Endothelial cell of umbilical vein (primary cell): ENCODE measurements around the gene VAV2. TPM values are rescaled to one million over a fixed set of nuclear protein-coding genes. Genes with fewer than 3 reads are reported as not detected.

Experiments
- BruUV-seq: library from RNA; stranded (reverse); fragments of 400-500 nt; replicated peaks from 2 replicates; lab custom pipeline; 2021; lab: Mats Ljungman, UMichigan
- CTCF ChIA-PET: fragments of 300-600, 350-600 bp; sonication (Branson Sonifier 250); formaldehyde crosslinking; loops from one replicate; lab custom pipeline; 2021; ENCODE audit warnings: antibody characterized with exemption, inconsistent platforms; lab: Charles Lee
- POLR2A ChIA-PET: fragments of 300-600, 350-600 bp; sonication (Branson Sonifier 250); formaldehyde crosslinking; loops from one replicate; lab custom pipeline; 2021; ENCODE audit warnings: antibody characterized with exemption, inconsistent platforms; lab: Charles Lee
- DNase-seq: peaks from one replicate; pipeline ENCODE4 v3.0.0-alpha.2; 2011; ENCODE audit warnings: low read depth, low spot score
- FAIRE-seq: peaks from 2 replicates; lab custom pipeline; 2011; peaks lifted over from hg19 to GRCh38; lab: Jason Lieb, UNC
- H2AFZ ChIP-seq: 2 replicates; pipeline ENCODE4 v1.6.0; 2012; ENCODE audit warnings: low read depth, low read length, control low read depth, inconsistent platforms
- H3K27ac ChIP-seq: 2 replicates; pipeline ENCODE4 v1.5.1; 2011; ENCODE audit warnings: low read depth, mild to moderate bottlenecking, control low read depth, low read length, moderate library complexity; ENCODE audit not compliant: insufficient read depth
- H3K27me3 ChIP-seq, 2 experiments: 2 replicates each; pipeline versions ENCODE4 v1.6.0 to v1.6.1; 2011; ENCODE audit warnings: low read length in 2 of 2, mixed read lengths in 1 of 2; ENCODE audit not compliant: control insufficient read depth in 2 of 2, insufficient read depth in 2 of 2
- H3K36me3 ChIP-seq, 2 experiments: 2 replicates in 1 of 2; 3 replicates in 1 of 2; pipeline ENCODE4 v1.5.1; 2011; ENCODE audit warnings: low read length in 2 of 2, mild to moderate bottlenecking in 1 of 2, moderate library complexity in 1 of 2; ENCODE audit not compliant: control insufficient read depth in 2 of 2, insufficient read depth in 2 of 2; ENCODE audit errors: extremely low read depth in 1 of 2
- H3K4me1 ChIP-seq: 3 replicates; pipeline ENCODE4 v1.5.1; 2011; ENCODE audit warnings: mild to moderate bottlenecking, low read length; ENCODE audit not compliant: control insufficient read depth, insufficient read depth; ENCODE audit errors: extremely low read depth
- H3K4me2 ChIP-seq: 2 replicates; pipeline ENCODE4 v1.6.1; 2011; ENCODE audit warnings: low read length, control low read depth, mixed read lengths; ENCODE audit not compliant: insufficient read depth
- H3K4me3 ChIP-seq, 3 experiments: fragments of 200-600 bp in 1 of 3; sonication (generic), shearing (Covaris generic) in 1 of 3; replicated peaks in 1 of 3; 2 replicates each; pipeline ENCODE4 v1.5.1; 2011 to 2016; ENCODE audit warnings: control low read depth in 3 of 3, low read length in 3 of 3, mild to moderate bottlenecking in 2 of 3, inconsistent platforms in 1 of 3, low read depth in 1 of 3, moderate library complexity in 1 of 3; ENCODE audit not compliant: insufficient read depth in 1 of 3
- H3K79me2 ChIP-seq: 2 replicates; pipeline ENCODE4 v1.6.0; 2012; ENCODE audit warnings: low read length, inconsistent platforms; ENCODE audit not compliant: control insufficient read depth, insufficient read depth
- H3K9ac ChIP-seq: replicated peaks from 2 replicates; pipeline ENCODE3; 2011; ENCODE audit warnings: low read length, control low read depth; ENCODE audit not compliant: insufficient read depth; ENCODE audit errors: extremely low read depth
- H3K9me1 ChIP-seq: replicated peaks from 3 replicates; pipeline ENCODE4 v1.6.0; 2011; ENCODE audit warnings: mild to moderate bottlenecking, low read length; ENCODE audit not compliant: control insufficient read depth, insufficient read depth; ENCODE audit errors: extremely low read depth
- H3K9me3 ChIP-seq: replicated peaks from 2 replicates; pipeline ENCODE4 v1.5.1; 2012; ENCODE audit warnings: low read length, inconsistent platforms; ENCODE audit not compliant: control insufficient read depth, insufficient read depth
- H4K20me1 ChIP-seq: replicated peaks from 2 replicates; pipeline ENCODE3; 2011; ENCODE audit warnings: mild to moderate bottlenecking, low read length; ENCODE audit not compliant: control insufficient read depth, insufficient read depth; ENCODE audit errors: extremely low read depth
- CTCF ChIP-seq, 2 donors: IDR thresholded peaks; 1 replicate in 1 of 2; 2 replicates in 1 of 2; pipeline ENCODE4 v1.5.1; 2011; ENCODE audit warnings: low read length in 2 of 2, mild to moderate bottlenecking in 2 of 2, moderate library complexity in 2 of 2, control low read depth in 1 of 2, inconsistent platforms in 1 of 2, low read depth in 1 of 2; ENCODE audit not compliant: insufficient read depth in 1 of 2; ENCODE audit errors: extremely low read depth in 1 of 2
- EZH2 ChIP-seq: IDR thresholded peaks from 2 replicates; pipeline ENCODE4 v1.6.1; 2012; ENCODE audit warnings: borderline replicate concordance, low read depth, mild to moderate bottlenecking, moderate library complexity, low read length, inconsistent platforms; ENCODE audit not compliant: severe bottlenecking
- FOS ChIP-seq: IDR thresholded peaks from 2 replicates; pipeline ENCODE4 v1.6.1; 2011; ENCODE audit warnings: mild to moderate bottlenecking, low read length, moderate library complexity, borderline replicate concordance; ENCODE audit not compliant: insufficient read depth
- GATA2 ChIP-seq: IDR thresholded peaks from 2 replicates; pipeline ENCODE4 v1.7.0; 2011; ENCODE audit warnings: low read depth, mild to moderate bottlenecking, moderate library complexity, mixed read lengths, low read length; ENCODE audit not compliant: insufficient read length, insufficient read depth
- JUN ChIP-seq: IDR thresholded peaks from 2 replicates; pipeline ENCODE4 v1.6.1; 2011; ENCODE audit warnings: borderline replicate concordance, low read depth; ENCODE audit not compliant: insufficient read length, insufficient read depth
- MAX ChIP-seq: IDR thresholded peaks from 2 replicates; pipeline ENCODE4 v1.6.1; 2011; ENCODE audit not compliant: insufficient read depth, insufficient read length
- MYC ChIP-seq: IDR thresholded peaks from one replicate; pipeline ENCODE4 v1.6.1; 2011; ENCODE audit warnings: mild to moderate bottlenecking, low read depth, low read length
- POLR2A ChIP-seq: IDR thresholded peaks from 2 replicates; pipeline ENCODE4 v1.6.1; 2012; ENCODE audit warnings: low read depth, mild to moderate bottlenecking, control low read depth, low read length
- POLR2AphosphoS5 ChIP-seq: IDR thresholded peaks from 2 replicates; pipeline ENCODE4 v1.6.1; 2012; ENCODE audit warnings: low read depth, mild to moderate bottlenecking, control low read depth, low read length, moderate library complexity; ENCODE audit not compliant: insufficient read depth
- dilution Hi-C: fragments of 300-500 bp; cut with MboI; formaldehyde crosslinking; loops from one replicate; pipeline ENCODE4 v1.15.0; 2019; ENCODE audit warnings: low sequenced_read_pairs; ENCODE audit not compliant: extremely low pct_ligation_motif_present
- intact Hi-C: fragments of 100-400 bp; cut with micrococcal nuclease; formaldehyde crosslinking; loops from one replicate; pipeline ENCODE4 v1.10.0; 2022
- polyA plus RNA-seq, 4 experiments: library from polyadenylated mRNA; depleted of rRNA in 3 of 4; stranded (reverse) in 3 of 4; unstranded in 1 of 4; fragments of >200 nt; gene quantifications; 2 replicates each; pipeline versions ENCODE4 v1.2.1 to v1.2.3, GENCODE V29; 2011 to 2012; ENCODE audit warnings: missing spikeins in 1 of 4
- total RNA-seq: library from RNA; stranded (reverse); gene quantifications from 2 replicates; pipeline ENCODE4 v1.2.3, GENCODE V29; 2021

VAV2 gene
- total and polyA plus RNA-seq, 2 donors (not counting 3 experiments of a cell fraction or from before 2014, with no cell fraction given) = 10.6 to 30.6 TPM

DNA sequence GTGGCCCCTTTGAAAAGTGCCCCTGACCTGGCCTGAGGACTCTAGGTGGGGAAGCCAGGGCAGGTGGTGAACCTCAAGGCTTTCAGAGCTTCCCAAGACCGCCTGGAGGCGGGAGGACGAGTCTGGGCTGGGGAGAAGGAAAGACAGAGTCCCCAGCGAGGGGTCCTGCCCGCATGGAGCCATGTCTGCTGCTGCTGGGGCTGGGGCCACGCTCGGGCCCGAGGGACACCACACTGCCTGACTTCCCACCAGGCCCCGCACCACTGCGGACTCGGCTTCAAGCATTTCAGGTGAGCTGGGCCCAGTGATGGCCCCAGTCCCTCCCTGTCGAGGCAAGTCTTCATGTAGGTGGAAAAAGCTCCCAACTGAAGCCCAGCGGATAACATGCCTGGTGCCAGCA, 191.9 kb downstream of the VAV2 start:
- CTCF ChIA-PET = no interaction called here
- no peaks in the 10 kb centered on the region for H3K79me2 ChIP-seq
- H3K9me1 ChIP-seq = no peaks in the 10 kb centered on the region
- peaks cover 0 to 11% of the 10 kb centered on the region in 2 experiments for H3K36me3 ChIP-seq
- H3K4me1 ChIP-seq = no peaks in the 10 kb centered on the region
- FAIRE-seq (no peak), DNase-seq (no peak)
- H3K27ac ChIP-seq = no peak overlapping the region
- no peaks in the 10 kb centered on the region for H3K27me3 ChIP-seq
- no peak overlapping the region for H3K4me2 ChIP-seq
- POLR2A ChIA-PET = no interaction called here
- no peak overlapping the region for H3K4me3 ChIP-seq
- dilution Hi-C loops (no loop called here), intact Hi-C loops (no loop called here)
- no peaks in the 10 kb centered on the region for H4K20me1 ChIP-seq
- no TSS peak for BruUV-seq
- TF ChIP-seq JUN (no peak), EZH2 (no peak), MAX (no peak), FOS (no peak), GATA2 (no peak), POLR2A (no peak), CTCF (IDR thresholded peaks at IDR 0.05; ENCODE audit: extremely low read depth in 1 of 2, insufficient read depth in 1 of 2, low read depth in 1 of 2, low read length in 2 of 2) (no peak), POLR2AphosphoS5 (no peak), MYC (no peak)
- H2AFZ ChIP-seq = no peak overlapping the region
- no peak overlapping the region for H3K9ac ChIP-seq
- H3K9me3 ChIP-seq = no peaks in the 10 kb centered on the region
